ENCODE data around the gene PUS10.
"Not testable (repeated sequence)": the region's sequence is repeated elsewhere in the genome, so short reads cannot be mapped to it uniquely, and the experiment has no call there.

PUS10 gene

DNA sequence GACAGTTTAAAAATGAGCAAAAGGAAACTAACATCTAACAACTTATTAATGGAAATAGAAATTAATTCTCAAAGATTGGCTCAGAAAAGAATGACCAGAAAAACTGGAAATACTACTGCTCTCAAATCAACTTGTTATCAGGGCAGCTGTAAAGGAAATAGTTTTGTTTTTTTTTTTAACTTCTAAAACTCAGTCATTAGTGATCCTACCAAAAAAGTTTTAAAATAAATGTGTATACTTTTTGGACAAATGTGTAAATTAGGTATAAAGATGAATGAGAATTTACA, 52.6 kb downstream of the PUS10 start:
- DNase-seq = no peak

DNA sequence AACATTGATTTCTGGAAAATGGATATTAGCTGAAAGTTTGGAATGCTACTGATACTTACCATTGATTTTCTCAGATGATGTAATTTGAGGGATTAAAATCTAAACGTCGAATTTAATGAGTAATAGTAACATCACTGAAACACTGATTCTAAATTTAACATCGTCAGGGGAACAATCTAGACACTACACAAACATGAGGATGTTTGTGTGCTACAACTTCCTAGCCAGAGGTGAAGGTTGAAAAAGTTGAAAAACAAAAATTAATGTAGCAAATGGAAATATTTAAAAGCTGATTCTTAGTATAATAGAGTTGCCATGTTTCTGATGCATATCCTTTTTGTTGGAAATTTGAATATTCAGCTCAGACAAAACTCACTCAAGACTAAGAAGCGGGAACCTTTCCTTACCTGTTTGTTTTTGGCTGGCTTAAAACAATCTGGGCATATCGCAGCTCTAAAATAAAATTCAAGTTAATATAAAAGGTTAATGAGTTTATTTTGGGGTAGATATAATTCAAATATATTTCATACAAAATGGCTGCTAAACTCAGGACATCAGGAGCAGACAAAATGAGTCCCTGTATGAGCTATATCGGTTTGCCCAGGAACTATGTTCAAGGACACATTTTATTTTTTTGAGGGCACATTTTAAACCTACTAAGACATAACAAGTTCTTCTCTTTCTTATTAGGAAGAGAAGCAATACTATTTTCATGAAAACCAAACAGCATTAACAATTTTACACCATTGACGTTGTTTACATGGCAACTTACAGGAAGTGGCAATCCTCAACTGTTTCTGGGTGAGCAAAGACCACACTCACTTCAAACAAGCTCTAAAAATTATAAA, 53.2 kb downstream of the PUS10 start:
- DNase-seq = no peak

DNA sequence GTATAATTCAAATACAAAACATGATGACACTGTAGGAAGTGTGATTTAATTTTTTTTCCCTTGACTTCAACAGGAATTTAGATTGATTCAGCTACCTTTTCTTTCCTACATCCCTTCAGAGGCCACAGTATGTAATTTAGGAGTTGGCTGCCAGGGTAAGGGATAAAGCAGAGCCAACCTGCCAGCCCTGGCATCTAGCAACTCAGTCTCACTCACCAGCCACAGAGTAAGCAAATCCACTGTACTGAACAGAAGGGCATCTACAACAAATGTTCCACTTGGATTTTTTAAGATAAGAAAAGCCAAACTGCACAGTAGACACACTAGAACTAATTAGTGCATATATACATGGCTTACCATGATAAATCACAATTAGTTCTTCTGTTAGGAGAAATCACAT, 54.9 kb downstream of the PUS10 start:
- DNase-seq = no peak

DNA sequence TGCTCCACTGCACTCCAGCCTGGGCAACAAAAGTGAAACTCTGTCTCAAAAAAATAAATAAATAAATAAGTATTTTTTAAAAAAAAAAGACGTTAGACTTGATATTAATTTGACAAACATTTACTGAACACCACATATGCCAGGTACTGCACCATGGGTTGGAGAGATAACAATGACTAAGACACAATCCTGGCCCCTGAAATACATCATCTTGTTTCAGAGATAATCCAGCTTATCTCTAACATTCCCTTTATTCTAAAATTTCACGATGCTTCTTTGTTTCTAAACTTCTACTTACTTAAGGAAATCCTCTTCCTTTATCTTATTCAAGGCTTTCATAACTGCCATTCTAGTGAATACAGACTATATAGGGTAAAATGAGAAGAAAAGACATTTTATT, 55.5 kb downstream of the PUS10 start:
- DNase-seq = no peak

DNA sequence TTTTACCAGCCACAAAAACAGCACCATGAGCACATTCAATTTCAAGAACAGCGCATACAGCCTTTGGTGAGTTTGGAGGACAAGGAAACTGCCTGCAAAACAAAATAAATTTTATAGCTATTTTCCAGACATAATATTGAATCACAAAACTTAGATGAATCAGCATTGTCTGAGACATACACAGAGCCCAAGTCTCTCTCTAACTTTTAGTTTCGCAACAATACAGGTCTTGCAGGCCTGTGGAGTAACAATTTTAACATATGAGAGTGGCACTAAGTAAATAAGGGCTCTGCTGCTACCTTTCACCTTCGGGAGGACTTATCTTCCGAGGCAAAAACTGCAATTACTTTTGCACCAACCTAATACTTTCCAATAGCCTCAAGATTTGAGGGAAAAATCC, 56.6 kb downstream of the PUS10 start:
- DNase-seq = no peak

DNA sequence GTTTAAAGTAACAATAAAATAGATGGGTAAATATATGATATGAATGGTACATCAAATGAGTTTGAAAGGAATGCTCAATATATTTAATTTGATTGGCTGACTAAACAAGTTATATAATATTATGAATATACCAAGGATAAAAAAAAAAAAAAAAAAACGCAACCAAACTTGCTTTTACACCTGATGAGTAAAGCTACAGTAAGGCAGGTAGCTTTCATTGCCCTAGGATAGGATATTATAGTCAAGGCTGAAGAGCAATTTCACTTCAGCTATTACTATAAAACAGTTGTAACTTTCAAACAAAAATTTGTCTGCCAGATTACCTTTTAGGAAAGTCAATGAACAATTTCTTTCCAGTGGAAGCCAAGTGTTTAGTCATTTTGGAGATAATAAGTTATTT, 57.3 kb downstream of the PUS10 start:
- no peak for DNase-seq

DNA sequence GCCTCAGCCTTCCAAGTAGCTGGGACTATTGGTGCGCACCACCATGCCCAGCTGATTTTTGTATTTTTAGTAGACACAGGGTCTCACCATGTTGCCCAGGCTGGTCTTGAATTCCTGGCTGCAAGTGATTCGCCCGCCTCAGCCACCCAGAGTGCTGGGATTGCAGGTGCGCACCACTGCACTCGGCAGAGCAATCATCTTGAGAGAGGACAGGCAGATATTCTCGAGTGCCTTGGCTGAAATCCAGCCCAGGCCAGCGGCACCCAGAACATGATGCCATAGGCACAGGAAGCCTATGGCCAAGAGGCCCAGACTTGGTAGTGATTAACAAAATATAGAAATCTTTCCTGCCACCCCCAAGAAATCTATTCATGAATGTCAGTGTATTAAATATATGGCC, 58.6 kb downstream of the PUS10 start:
- DNase-seq = no peak

DNA sequence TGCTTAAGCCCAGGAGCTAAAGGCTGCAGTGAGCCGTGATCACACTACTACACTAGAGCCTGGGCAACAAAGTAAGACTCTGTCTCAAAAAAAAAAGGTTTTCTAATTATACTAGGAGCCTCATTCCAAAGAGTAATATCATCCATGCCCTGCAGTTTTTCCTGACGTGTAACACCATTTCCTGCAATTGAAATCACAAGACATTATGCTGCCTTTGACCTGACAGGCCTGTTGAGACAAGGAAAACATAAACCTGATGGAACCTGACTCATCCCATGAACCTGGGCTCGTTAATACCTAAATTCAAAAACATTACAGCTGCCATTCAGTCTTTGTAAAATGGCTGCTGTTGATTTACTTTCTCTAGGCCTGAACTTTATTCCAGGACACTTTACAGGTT, 59.3 kb downstream of the PUS10 start:
- no peak for DNase-seq

DNA sequence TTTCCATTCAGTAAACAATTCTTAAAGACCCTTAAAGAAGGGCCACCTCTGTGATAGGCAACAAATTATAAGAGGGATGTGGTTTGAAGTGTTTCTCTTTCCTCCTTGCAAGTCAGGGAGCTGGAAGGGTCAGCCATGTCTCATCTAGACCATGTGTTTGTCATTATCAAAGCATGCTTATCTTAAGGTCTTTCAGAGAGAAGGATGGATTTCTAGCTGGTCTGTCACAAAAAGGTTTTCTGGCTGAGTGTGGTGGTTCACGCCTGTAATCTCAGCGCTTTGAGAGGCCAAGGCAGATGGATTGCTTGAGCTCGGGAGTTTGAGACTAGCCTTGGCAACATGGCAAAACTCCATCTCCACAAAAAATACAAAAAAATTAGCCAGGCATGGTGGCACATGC, 59.7 kb downstream of the PUS10 start:
- DNase-seq = no peak

DNA sequence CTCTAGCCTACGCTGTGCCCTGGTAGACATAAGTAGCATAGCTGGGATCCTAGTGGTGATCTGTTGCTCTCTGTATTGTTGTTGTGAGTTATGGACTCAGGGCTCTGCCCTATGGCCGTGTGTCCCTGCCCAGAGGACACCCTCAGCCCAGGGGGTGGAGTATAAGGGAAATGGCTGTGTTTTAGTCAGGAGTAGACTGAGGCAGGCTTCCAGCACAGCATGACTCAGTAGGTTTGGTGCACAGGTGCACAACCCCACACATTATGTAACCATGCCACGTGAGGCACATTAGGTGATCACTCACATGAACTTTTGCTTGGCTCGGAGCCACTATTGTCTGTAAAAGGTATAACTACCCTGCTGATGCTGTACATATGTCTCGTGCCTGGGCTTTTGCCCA, 60.4 kb downstream of the PUS10 start:
- DNase-seq = no peak

DNA sequence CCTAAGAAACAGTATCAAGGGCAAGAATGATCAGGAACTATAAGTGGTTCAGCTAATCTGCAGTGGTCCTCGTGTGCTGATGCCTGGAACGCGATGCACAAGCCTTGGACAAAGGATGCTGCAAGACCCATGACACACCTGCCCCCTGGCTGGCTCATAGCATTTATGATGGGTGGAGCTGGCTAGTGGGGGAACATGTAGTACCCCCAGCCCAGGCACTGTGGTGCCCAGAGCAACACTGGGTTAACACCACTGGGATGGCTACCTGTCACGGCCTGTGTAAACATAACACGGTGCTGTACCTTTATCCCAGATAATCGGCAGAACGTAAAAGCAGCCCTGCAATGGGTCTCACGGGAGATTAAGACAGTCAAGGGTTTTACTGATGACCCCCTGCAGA, 60.8 kb downstream of the PUS10 start:
- no peak for DNase-seq

DNA sequence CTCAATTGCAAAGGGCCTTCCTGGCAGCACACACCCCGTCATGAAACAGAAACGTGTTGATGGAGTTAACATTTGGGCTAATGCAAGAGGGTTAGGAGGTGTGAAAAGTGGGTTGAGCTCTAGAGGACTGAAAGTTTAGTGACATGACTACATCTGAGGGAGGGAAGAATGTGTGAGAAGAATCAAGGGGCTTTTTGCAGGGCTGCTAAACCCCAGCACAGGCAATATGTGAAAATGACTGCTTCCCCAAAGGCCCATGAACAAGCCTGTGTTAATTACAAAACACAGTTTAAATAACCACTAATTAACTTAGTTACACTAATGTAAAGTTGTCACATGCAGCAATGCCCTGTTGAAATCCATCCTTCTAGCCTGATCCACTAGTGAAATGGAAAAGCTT, 63.9 kb downstream of the PUS10 start:
- DNase-seq = no peak

DNA sequence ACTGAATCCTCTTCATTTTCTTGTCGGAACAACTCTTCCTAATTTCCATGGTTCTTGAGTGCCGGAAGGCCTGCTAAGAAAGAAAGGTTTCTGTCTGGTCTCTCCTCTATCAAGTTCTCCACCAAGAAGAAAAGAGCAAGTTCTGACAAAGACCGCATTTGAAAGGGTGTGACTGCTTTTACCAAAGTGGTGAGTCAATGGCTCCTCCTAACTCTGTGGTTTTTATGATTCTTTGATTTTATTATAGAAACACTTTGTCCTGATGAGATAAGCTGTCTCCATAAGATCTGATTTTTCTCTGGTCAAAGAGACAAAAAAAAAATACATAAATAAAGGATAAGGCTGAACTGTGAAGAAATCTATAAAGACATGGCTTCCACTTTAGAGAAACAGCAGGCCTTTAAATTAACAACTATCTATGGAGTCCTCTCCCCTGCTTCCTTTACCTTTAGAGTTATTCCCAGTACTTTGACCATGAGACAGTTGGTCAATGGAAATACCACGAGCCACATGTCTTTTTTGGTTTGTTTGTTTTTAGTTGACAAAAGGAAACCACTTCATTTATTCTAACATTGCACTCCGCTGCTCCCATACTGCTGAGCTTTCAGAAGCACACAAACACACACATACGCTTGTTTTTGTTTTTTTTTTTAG, 69.0 kb downstream of the PUS10 start:
- DNase-seq = no peak

DNA sequence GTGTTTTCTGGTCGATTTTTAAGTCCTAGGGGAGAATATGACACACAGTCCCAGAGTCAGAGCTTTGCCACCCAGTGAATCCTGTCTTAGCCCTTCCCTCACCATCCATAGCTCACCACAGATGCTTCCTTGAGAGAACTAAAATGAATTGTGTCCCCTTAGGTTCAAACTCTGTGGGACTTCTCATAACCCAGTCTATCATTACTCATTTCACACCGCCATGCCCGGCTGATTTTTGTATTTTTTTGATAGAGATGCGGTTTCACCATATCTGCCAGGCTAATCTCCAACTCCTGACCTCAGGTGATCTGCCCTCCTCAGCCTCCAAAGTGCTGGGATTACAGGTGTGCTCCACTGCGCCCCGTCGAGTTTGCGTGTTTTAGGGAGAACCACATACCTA, 69.9 kb downstream of the PUS10 start:
- no peak for DNase-seq

DNA sequence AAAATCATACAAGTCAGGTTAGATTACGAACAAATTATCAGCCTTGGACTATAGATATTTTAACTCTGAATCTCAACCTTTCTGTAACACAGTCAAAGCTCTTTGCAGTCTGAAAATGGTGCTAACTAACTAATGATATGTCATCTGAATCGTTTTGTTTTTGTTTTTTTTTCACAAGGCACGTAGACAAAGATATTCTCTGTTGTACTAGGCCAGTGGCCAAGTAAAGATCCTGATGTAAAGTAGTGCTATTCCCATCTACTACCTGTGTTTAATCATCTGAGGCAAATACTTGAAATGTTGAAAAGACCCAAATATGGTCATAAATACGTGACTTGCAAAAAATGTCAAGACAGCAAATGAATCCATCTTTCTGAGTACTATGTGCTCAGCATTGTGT, 71.0 kb downstream of the PUS10 start:
- no peak for DNase-seq

DNA sequence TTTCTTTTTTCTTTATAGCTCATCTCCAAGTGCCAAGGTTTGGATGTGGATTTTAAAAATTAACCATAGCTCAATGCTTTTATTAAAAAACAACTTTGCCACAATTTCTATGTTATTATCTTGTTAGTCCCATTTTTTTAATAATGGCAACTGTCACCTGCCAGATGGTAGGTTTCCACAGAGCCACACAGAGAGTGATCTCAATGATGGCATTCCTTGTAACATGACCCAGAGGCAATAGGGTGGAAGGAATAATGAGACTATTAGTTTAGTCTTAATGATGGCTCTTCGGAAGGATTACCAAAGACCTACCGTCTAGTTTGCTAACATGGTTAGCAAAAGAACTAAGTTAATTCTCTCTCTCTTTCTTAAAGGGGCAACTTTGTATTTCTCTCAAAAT, 72.7 kb downstream of the PUS10 start:
- no peak for DNase-seq

DNA sequence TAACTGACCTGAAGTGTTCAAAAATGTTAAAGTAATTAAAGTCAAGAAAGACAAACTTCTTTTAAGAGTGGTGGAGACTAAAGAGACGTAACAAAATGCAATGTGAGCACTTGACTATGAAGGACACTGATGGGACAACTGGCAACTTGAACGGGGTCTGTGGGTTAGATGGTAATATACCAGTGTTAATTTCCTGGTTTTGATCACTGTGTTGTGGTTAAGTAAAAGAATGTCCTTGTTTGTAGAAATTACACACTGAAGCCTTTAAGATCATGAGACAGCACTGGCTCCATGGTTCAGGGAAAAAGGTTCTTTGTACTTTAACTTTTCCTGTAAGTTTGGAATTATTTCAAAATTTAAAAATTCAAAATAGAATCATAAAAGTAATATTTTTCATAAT, 78.4 kb downstream of the PUS10 start:
- no peak for DNase-seq

DNA sequence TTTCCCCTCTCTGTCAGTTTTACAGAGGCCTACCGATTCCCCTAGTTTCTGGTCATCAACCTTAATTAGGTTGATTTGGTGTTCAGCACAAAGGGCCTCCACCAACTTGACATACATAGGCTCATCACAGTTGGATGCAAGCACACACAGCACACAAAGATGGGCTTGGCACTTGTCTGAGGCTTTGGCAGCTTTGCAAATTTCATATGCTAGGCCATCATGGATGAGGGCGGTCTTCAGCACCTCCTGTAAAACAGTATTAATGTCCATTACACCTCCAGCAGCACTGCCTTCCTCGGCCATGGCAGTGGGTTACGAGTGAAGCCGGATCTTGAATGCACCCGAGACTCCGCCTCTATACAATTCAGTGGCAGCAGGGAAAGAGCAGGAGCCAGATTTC, 79.8 kb downstream of the PUS10 start:
- DNase-seq = no peak

DNA sequence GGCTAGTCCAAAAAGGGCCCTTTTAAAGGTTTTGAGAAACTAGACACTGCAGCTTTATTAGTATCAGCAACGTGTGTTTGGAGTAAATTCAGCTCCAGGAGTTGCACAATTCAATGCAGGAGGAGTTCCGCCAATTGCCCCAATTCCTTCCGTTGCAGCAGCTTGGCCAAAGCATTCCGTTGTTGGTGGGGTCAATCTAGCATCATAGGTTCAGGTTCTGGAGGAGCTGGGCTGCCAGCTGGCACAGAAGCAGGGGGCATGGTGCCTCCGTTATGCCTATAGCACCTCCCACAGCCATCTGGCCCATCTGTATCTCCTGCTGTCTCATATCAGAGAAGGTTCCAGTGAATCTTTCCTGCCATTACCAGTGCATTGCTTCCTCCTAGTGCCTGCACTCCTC, 81.3 kb downstream of the PUS10 start:
- DNase-seq = no peak

DNA sequence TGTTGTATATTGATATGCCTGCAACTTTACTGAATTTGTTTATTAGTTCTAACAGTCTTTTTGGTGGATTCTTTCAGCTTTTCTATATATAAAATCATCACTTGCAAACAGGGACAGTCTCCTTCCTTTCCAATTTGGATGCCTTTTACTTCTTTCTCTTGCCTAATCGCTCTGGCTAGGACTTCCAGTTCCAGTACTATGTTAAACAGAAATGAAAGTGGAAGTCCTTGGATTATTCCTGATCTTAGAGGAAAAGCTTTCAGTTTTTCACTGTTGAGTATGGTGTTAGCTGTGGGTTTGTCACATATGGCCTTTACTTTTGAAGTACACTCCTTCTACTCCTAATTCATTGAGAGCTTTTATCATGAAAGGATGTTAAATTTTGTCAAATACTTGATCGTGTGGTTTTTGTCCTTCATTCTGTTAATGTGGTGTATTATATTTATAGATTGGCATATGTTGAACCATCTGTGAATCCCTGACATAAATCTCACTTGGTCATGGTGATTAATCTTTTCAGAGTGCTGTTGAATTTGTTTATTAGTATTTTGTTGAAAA, 83.8 kb downstream of the PUS10 start:
- no peak for DNase-seq

DNA sequence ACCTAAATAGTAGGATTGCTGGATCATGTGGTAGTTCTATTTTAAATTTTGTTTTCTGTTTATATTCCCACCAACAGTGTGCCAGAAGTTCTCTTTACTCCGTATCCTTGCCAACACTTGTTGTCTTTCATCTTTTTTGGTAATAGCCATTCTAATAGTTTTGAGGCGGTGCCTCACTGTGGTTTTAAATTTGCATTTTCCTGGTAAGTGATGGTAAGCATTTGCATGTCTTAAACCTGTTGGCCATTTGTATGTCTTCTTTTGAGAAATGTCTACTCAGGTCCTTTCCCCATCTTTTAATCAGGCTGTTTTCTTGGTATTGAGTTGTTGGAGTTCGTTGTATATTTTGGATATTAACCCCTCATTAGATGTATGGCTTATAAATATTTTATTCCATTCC, 85.1 kb downstream of the PUS10 start:
- no peak for DNase-seq

DNA sequence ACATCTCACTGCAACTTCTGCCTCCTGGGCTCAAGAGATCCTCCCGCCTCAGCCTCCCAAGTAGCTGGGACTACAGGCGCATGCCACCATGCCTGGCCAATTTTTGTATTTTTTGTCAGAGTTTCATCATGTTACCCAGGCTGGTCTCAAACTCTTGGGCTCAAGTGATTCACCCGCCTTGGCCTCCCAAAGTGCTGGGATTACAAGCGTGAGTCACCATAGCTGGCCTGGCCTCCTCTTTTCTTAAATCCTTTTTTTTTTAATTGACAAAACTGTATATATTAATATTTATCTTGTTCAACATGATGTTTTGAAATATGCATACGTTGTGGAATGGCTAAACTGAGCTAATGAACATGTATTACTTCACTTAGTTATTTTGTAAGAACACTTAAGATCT, 86.0 kb downstream of the PUS10 start:
- DNase-seq = not testable (repeated sequence)

DNA sequence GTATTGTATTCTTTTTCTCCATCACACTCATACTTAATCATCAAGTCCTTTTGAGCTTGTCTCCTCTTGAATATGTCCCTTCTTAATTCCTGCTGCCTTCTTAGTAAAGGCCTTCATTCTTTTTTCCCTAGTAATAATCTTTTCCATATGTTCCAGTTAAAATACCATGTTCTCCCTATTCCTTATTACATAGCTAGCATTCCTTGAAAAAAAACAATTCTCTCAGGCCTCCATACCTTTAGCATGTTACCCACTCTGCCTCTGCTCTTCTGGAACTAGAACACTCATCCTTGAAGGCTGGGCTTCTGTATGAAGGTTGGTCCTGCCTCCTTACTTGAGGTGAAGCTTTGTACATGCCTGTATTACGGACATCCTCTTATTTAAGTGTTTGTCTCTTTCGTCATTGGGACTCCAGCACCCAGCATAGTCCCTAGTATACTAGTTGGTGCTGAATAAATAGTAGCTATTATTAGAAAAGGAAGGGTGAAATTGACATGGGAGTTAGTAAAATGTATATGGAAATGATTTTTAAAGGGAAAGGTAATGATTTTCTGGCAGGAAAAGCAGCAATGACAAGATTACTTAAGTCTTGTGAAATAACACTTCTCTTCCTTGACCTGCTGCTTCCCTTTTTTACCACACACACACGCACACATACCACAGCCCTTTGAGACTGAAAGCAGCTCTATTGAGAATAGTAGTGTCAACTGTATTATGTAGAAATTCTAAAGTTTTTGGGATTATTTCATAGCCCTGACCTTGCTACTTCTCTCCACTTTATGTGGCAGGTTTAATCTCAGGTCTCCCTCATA, 91.1 kb downstream of the PUS10 start:
- no peak for DNase-seq

Measured in activated naive CD4-positive, alpha-beta T cell treated with Interleukin-2 at 50 U/mL for 16 hours (primary cell).